K562 (cell line): ENCODE measurements around the gene RORB. TPM values are rescaled to one million over a fixed set of nuclear protein-coding genes. Genes with fewer than 3 reads are reported as not detected.

ENCODE experiments used
- ATAC-seq: fragments of 200-7000 bp; cut with Tn5 transposase; 3 replicates; pipeline ENCODE4 v1.9.1; 2020; ENCODE audit warnings: moderate library complexity
- BruUV-seq: library from RNA; stranded (reverse); fragments of 400-500 nt; replicated peaks from 2 replicates; lab custom pipeline; 2021; lab: Mats Ljungman, UMichigan
- CTCF ChIA-PET: fragments of 300-600 bp; formaldehyde crosslinking; extraction: SDS; loops from one replicate; lab custom pipeline; 2021; ENCODE audit warnings: low intra/inter-chr PET ratio; lab: Yijun Ruan, JAX
- POLR2A ChIA-PET: fragments of 300-600, 350-650 bp; sonication (Branson Sonifier 250); formaldehyde crosslinking; extraction: SDS; loops from one replicate; lab custom pipeline; 2021; ENCODE audit warnings: antibody characterized with exemption, inconsistent platforms; lab: Yijun Ruan, JAX
- DNase-seq, 4 experiments: peaks; one replicate each; pipeline versions ENCODE4 v3.0.0 to v3.0.0-alpha.2; 2011 to 2018; ENCODE audit warnings: low spot score in 3 of 4, mixed read lengths in 3 of 4; ENCODE audit errors: extremely low read depth in 1 of 4
- FAIRE-seq: peaks from 2 replicates; lab custom pipeline; 2011; peaks lifted over from hg19 to GRCh38; lab: Jason Lieb, UNC
- H2AFZ ChIP-seq: 2 replicates; pipeline ENCODE4 v1.6.0; 2011; ENCODE audit warnings: low read depth, low read length, control low read depth, inconsistent platforms
- H3K27ac ChIP-seq: fragments of 200-600 bp; 3 replicates; pipeline ENCODE4 v1.8.0; 2011; ENCODE audit warnings: low read depth, mild to moderate bottlenecking, control low read depth, inconsistent platforms, low read length, moderate library complexity, mixed read lengths; ENCODE audit errors: extremely low read depth
- H3K27me3 ChIP-seq, 2 experiments: fragments of 300-600 bp in 1 of 2; 2 replicates in 1 of 2; 3 replicates in 1 of 2; pipeline versions ENCODE4 v1.6.0 to v1.8.0; 2011; ENCODE audit warnings: inconsistent platforms in 2 of 2, low read length in 2 of 2, mild to moderate bottlenecking in 1 of 2, mixed read lengths in 1 of 2, moderate library complexity in 1 of 2; ENCODE audit not compliant: control insufficient read depth in 2 of 2, insufficient read depth in 2 of 2
- H3K36me3 ChIP-seq: fragments of 300-600 bp; 3 replicates; pipeline ENCODE4 v1.8.0; 2011; ENCODE audit warnings: mild to moderate bottlenecking, low read length, inconsistent platforms; ENCODE audit not compliant: control insufficient read depth, insufficient read depth
- H3K4me1 ChIP-seq, 2 experiments: fragments of 200-600 bp in 1 of 2; replicated peaks in 1 of 2; 2 replicates in 1 of 2; 3 replicates in 1 of 2; pipeline versions ENCODE4 v1.5.1 to v1.8.0; 2011; ENCODE audit warnings: inconsistent platforms in 2 of 2, low read length in 2 of 2, mild to moderate bottlenecking in 1 of 2, mixed read lengths in 1 of 2, moderate library complexity in 1 of 2; ENCODE audit not compliant: control insufficient read depth in 2 of 2, insufficient read depth in 2 of 2
- H3K4me2 ChIP-seq: 2 replicates; pipeline ENCODE4 v1.6.1; 2011; ENCODE audit warnings: low read length, control low read depth, inconsistent platforms, mixed read lengths; ENCODE audit not compliant: insufficient read depth
- H3K4me3 ChIP-seq: fragments of 200-600 bp; sonication (generic), shearing (Covaris generic); 2 replicates; pipeline ENCODE4 v1.5.1; 2016; ENCODE audit warnings: control low read depth, inconsistent platforms
- H3K79me2 ChIP-seq: fragments of 200-600 bp; 3 replicates; pipeline ENCODE4 v1.8.0; 2011; ENCODE audit warnings: low read length, inconsistent platforms; ENCODE audit not compliant: control insufficient read depth, insufficient read depth
- H3K9ac ChIP-seq, 2 experiments: 2 replicates each; pipeline versions ENCODE4 v1.6.0 to v1.6.1; 2011; ENCODE audit warnings: low read depth in 2 of 2, low read length in 2 of 2, control low read depth in 1 of 2, inconsistent platforms in 1 of 2, mild to moderate bottlenecking in 1 of 2, mixed read lengths in 1 of 2; ENCODE audit not compliant: insufficient read depth in 1 of 2
- H3K9me1 ChIP-seq: one replicate; pipeline ENCODE4 v1.6.0; 2011; ENCODE audit warnings: inconsistent platforms, mild to moderate bottlenecking, low read length, moderate library complexity; ENCODE audit not compliant: control insufficient read depth, insufficient read depth
- H3K9me3 ChIP-seq: replicated peaks from 2 replicates; pipeline ENCODE4 v1.5.1; 2011; ENCODE audit warnings: low read depth, low read length, inconsistent platforms; ENCODE audit not compliant: control insufficient read depth, insufficient read depth
- H4K20me1 ChIP-seq: replicated peaks from 2 replicates; pipeline ENCODE4 v1.6.1; 2011; ENCODE audit warnings: low read length, inconsistent platforms, mixed read lengths; ENCODE audit not compliant: control insufficient read depth, insufficient read depth
- ARHGAP35 ChIP-seq: fragments of 450-650 bp; IDR thresholded peaks from 2 replicates; pipeline ENCODE4 v1.6.1; 2018; ENCODE audit not compliant: partially characterized antibody
- C11orf30 ChIP-seq: fragments of 450-650 bp; IDR thresholded peaks from 2 replicates; pipeline ENCODE4 v1.6.1; 2016; ENCODE audit warnings: low read depth, mild to moderate bottlenecking
- DMBX1 ChIP-seq: fragments of 250-450 bp; sonication (Bioruptor Pico); IDR thresholded peaks from 2 replicates; pipeline ENCODE4 v1.8.0; 2022; ENCODE audit warnings: inconsistent platforms, mild to moderate bottlenecking, moderate library complexity, borderline replicate concordance
- EGR1 ChIP-seq: fragments of 450-650 bp; conservative IDR thresholded peaks from 2 replicates; pipeline ENCODE4 v1.6.1; 2017; ENCODE audit warnings: mild to moderate bottlenecking
- EHMT2 ChIP-seq: fragments of 450-650 bp; IDR thresholded peaks from 2 replicates; pipeline ENCODE4 v1.6.1; 2018; ENCODE audit warnings: antibody characterized with exemption
- HMG20B ChIP-seq: fragments of 250-450 bp; sonication (Bioruptor Pico); IDR thresholded peaks from 2 replicates; pipeline ENCODE4 v1.5.0; 2021; ENCODE audit warnings: mild to moderate bottlenecking
- MEF2D ChIP-seq: conservative IDR thresholded peaks from 2 replicates; pipeline ENCODE4 v1.6.1; 2016; ENCODE audit warnings: low read depth, missing genetic modification characterization, missing compliant biosample characterization
- TBL1XR1 ChIP-seq, 2 experiments: IDR thresholded peaks; 2 replicates each; pipeline ENCODE4 v1.6.1; 2012; ENCODE audit warnings: improper control_type of control experiment in 2 of 2, low read length in 2 of 2, mild to moderate bottlenecking in 1 of 2
- ZFP36 ChIP-seq: fragments of 150-350 bp; IDR thresholded peaks from 2 replicates; pipeline ENCODE4 v1.6.1; 2018; ENCODE audit warnings: low read length, low read depth; ENCODE audit not compliant: partially characterized antibody
- ZFPM2 ChIP-seq: fragments of 250-450 bp; sonication (Bioruptor Pico); IDR thresholded peaks from 2 replicates; pipeline ENCODE4 v1.5.1; 2022; ENCODE audit warnings: mild to moderate bottlenecking
- ZKSCAN3 ChIP-seq: fragments of 250-450 bp; sonication (Bioruptor Pico); IDR thresholded peaks from 2 replicates; pipeline ENCODE4 v1.4.0; 2020
- ZNF311 ChIP-seq: fragments of 250-450 bp; sonication (Bioruptor Pico); IDR thresholded peaks from 2 replicates; pipeline ENCODE4 v1.4.0; 2020; ENCODE audit warnings: mild to moderate bottlenecking, moderate library complexity
- WGBS: fragments of 100-300 bp; shearing (Covaris generic); methylation state at CpG from one replicate; pipeline ENCODE4 v1.1.6; 2016; ENCODE audit warnings: low coverage, mixed read lengths; ENCODE audit not compliant: insufficient coverage; ENCODE audit errors: missing lambda C conversion rate; 5-methylcytosine and 5-hydroxymethylcytosine counted together
- in situ Hi-C: fragments of 300-500 bp; cut with MboI; formaldehyde crosslinking; loops from 4 replicates; pipeline ENCODE4 v1.15.0; 2018; ENCODE audit warnings: inconsistent platforms, mixed read lengths
- intact Hi-C: fragments of 100-400 bp; cut with micrococcal nuclease; formaldehyde crosslinking; loops from 2 replicates; pipeline ENCODE4 v1.14.2; 2022
- polyA plus RNA-seq, 8 experiments: library from polyadenylated mRNA; depleted of rRNA in 4 of 8; stranded (reverse) in 5 of 8; unstranded in 3 of 8; fragments of >200 nt; fragmentation: Nextera tagmentation in 2 of 8; fragmentation: Illumina TruSeq in 1 of 8; extraction: Ambion mirVana in 2 of 8; extraction: Trizol in 1 of 8; gene quantifications; 2 replicates each; pipeline versions ENCODE4 v1.2.1 to v1.2.3, GENCODE V29; 2011 to 2014; ENCODE audit warnings: inconsistent platforms in 1 of 8, missing spikeins in 1 of 8
- total RNA-seq, 7 experiments: library from RNA; depleted of rRNA in 6 of 7; stranded (reverse); fragments of >200 nt in 6 of 7; fragmentation: Illumina TruSeq in 2 of 7; extraction: Trizol in 2 of 7; gene quantifications; 2 replicates each; pipeline versions ENCODE4 v1.2.1 to v1.2.3, GENCODE V29; 2011 to 2021; ENCODE audit warnings: low replicate concordance in 1 of 7

The RORB gene
- total and polyA plus RNA-seq, 9 of the 15 experiments (the other 6 are each of a cell fraction or from before 2014, with no cell fraction given): not detected

GRCh38 chr9:74458832-74459231 is 38.3 kb upstream of the RORB start:
- no peak overlapping the region for H3K9ac ChIP-seq
- FAIRE-seq: no peak
- no TSS peak for BruUV-seq
- no peaks in the 10 kb centered on the region for H3K79me2 ChIP-seq
- in situ Hi-C loops: no loop called here
- H2AFZ ChIP-seq: no peak overlapping the region
- TF ChIP-seq ZFPM2 (no peak), HMG20B (CRISPR knock-in tag) (no peak), C11orf30 (no peak), ZKSCAN3 (CRISPR knock-in tag) (no peak), DMBX1 (CRISPR knock-in tag) (no peak), EGR1 (no peak), ARHGAP35 (no peak), ZFP36 (no peak), EHMT2 (no peak), MEF2D (tag) (no peak), ZNF311 (no peak), TBL1XR1 (IDR thresholded peaks at IDR 0.05; ENCODE audit: low read length in 2 of 2) (no peak)
- TF ChIP-seq, all 486 proteins: peak for 0
- no peak overlapping the region for H3K4me3 ChIP-seq
- no peaks in the 10 kb centered on the region for H3K4me1 ChIP-seq
- no peaks in the 10 kb centered on the region for H4K20me1 ChIP-seq
- POLR2A ChIA-PET: no interaction called here
- H3K9me1 ChIP-seq: no peaks in the 10 kb centered on the region
- H3K27me3 ChIP-seq: no peaks in the 10 kb centered on the region
- ATAC-seq (no peak), DNase-seq (no peak)
- 0% methylated on average over 4 of the region's 4 CpGs for WGBS
- no peak overlapping the region for H3K4me2 ChIP-seq
- H3K36me3 ChIP-seq: no peaks in the 10 kb centered on the region
- CTCF ChIA-PET: no interaction called here
- no peak overlapping the region for H3K27ac ChIP-seq
- intact Hi-C loops: no loop called here
- no peaks in the 10 kb centered on the region for H3K9me3 ChIP-seq
